Osteocyte (in vitro differentiated cells): Measurements from ENCODE around the gene SPINK9. TPM values are rescaled to one million over a fixed set of nuclear protein-coding genes. Genes with fewer than 3 reads are reported as not detected.

Experiments
- DNase-seq: peaks from one replicate; pipeline ENCODE4 v3.0.0; 2021; ENCODE audit warnings: mixed read lengths; ENCODE audit not compliant: unreplicated experiment; ENCODE audit errors: extremely low spot score
- H3K27ac Mint-ChIP-seq: one replicate; pipeline ENCODE4 v1.8.0; 2021; ENCODE audit warnings: mild to moderate bottlenecking, mixed read lengths; ENCODE audit not compliant: unreplicated experiment
- H3K27me3 Mint-ChIP-seq: one replicate; pipeline ENCODE4 v1.8.0; 2021; ENCODE audit warnings: mixed read lengths; ENCODE audit not compliant: unreplicated experiment
- H3K36me3 Mint-ChIP-seq: one replicate; pipeline ENCODE4 v1.8.0; 2021; ENCODE audit warnings: mixed read lengths; ENCODE audit not compliant: unreplicated experiment
- H3K4me1 Mint-ChIP-seq: one replicate; pipeline ENCODE4 v1.8.0; 2021; ENCODE audit warnings: mixed read lengths; ENCODE audit not compliant: unreplicated experiment
- H3K4me3 Mint-ChIP-seq: one replicate; pipeline ENCODE4 v1.8.0; 2021; ENCODE audit warnings: mild to moderate bottlenecking, moderate library complexity, mixed read lengths; ENCODE audit not compliant: unreplicated experiment
- H3K9me3 Mint-ChIP-seq: one replicate; pipeline ENCODE4 v1.8.0; 2021; ENCODE audit warnings: mixed read lengths; ENCODE audit not compliant: unreplicated experiment
- CTCF ChIP-seq: fragments of 200-600 bp; sonication (generic); IDR thresholded peaks from 2 replicates; pipeline ENCODE4 v1.5.0; 2021; ENCODE audit warnings: antibody characterized with exemption, mild to moderate bottlenecking, moderate library complexity
- total RNA-seq: library from RNA; stranded (reverse); gene quantifications from 2 replicates; pipeline ENCODE4 v1.2.1, GENCODE V29; 2021

SPINK9 gene
- total RNA-seq, 1 donor from 2014 or later: not detected

GRCh38 chr5:148343603-148344487 is 8.5 kb downstream of the SPINK9 start:
- Mint-ChIP-seq H3K36me3 (no peaks in the 10 kb centered on the region), H3K4me1 (no peaks in the 10 kb centered on the region), H3K4me3 (no peak overlapping the region), H3K27ac (no peak overlapping the region), H3K9me3 (no peaks in the 10 kb centered on the region), H3K27me3 (peaks cover 2% of the 10 kb centered on the region)
- DNase-seq: no peak
- no peak for TF ChIP-seq CTCF

GRCh38 chr5:148347706-148348105 is 12.3 kb downstream of the SPINK9 start:
- H3K9me3 Mint-ChIP-seq: no peaks in the 10 kb centered on the region
- no peaks in the 10 kb centered on the region for H3K36me3 Mint-ChIP-seq
- H3K4me1 Mint-ChIP-seq: no peaks in the 10 kb centered on the region
- no peak for TF ChIP-seq CTCF
- peaks cover 15% of the 10 kb centered on the region for H3K27me3 Mint-ChIP-seq
- H3K4me3 Mint-ChIP-seq: no peak overlapping the region
- no peak overlapping the region for H3K27ac Mint-ChIP-seq
- DNase-seq: no peak

GRCh38 chr5:148352696-148353095 is 17.3 kb downstream of the SPINK9 start:
- Mint-ChIP-seq H3K27ac (no peak overlapping the region), H3K36me3 (no peaks in the 10 kb centered on the region), H3K9me3 (no peaks in the 10 kb centered on the region), H3K4me1 (no peaks in the 10 kb centered on the region), H3K27me3 (peaks cover 16% of the 10 kb centered on the region), H3K4me3 (no peak overlapping the region)
- TF ChIP-seq CTCF: no peak
- DNase-seq: no peak

- H3K27ac Mint-ChIP-seq: no peak overlapping the region
- no peak for TF ChIP-seq CTCF
- no peaks in the 10 kb centered on the region for H3K4me1 Mint-ChIP-seq
Observed at GRCh38 chr5:148353634-148354033, 18.3 kb downstream of the SPINK9 start.

GRCh38 chr5:148364343-148364742 is 29.0 kb downstream of the SPINK9 start:
- TF ChIP-seq CTCF: no peak

More at GRCh38 chr5:148353634-148354033, 18.3 kb downstream of the SPINK9 start:
- Mint-ChIP-seq H3K36me3 (no peaks in the 10 kb centered on the region), H3K4me3 (no peak overlapping the region), H3K9me3 (no peaks in the 10 kb centered on the region), H3K27me3 (peaks cover 16% of the 10 kb centered on the region)
- no peak for DNase-seq

More at GRCh38 chr5:148364343-148364742, 29.0 kb downstream of the SPINK9 start:
- no peak for DNase-seq
- H3K4me1 Mint-ChIP-seq: no peaks in the 10 kb centered on the region
- H3K27ac Mint-ChIP-seq: no peak overlapping the region
- no peak overlapping the region for H3K4me3 Mint-ChIP-seq
- peaks cover 14% of the 10 kb centered on the region for H3K27me3 Mint-ChIP-seq
- peaks cover 13% of the 10 kb centered on the region for H3K9me3 Mint-ChIP-seq
- no peaks in the 10 kb centered on the region for H3K36me3 Mint-ChIP-seq
